AG08396 (cell line): ENCODE data around the gene ASF1B.

Experiments used
- DNase-seq: peaks from one replicate; pipeline ENCODE4 v3.0.0; 2012; ENCODE audit warnings: low spot score, mixed read lengths

ASF1B gene

DNA sequence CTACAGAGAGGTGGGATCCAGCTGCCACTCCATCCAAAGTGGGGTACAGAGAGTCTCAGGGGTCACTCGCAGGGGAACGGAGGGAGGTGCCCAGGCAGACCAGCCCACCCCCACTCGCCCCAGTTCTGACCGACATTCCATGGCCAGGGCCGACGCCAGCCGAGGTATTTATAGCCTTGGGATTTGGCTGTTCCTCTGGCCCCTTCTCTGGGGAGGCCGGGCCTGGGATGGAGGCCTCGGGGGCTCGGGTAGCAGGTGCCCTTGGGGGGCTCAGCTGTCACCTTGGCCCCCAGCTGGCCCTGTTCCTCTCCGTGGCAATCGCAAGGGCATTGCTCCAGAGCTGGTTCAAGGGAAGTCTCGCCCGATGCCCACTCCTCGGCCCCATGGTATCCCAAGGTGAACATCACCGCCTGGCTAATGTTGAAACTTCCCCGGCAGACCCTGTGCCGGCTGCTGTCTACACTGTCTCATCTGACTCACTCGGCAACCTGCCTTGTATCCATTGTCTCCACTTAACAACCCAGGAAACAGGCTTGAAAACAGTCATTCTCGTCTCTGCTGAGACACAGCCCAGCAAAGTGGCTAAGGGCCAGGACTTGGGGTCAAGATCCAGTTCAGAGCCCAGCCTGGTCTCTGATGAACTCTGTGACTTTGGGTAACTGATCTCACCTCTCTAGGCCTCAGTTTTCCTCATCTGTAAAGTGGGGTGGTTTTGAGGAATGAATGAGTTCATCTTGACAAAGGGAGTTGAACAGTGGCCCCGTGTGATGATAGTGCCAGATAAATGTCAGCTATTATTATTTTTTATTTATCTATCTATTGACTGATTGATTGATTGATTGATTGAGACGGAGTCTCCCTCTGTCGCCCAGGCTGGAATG is 28.6 kb downstream of the ASF1B start:
- DNase-seq: peak; percentile 77

DNA sequence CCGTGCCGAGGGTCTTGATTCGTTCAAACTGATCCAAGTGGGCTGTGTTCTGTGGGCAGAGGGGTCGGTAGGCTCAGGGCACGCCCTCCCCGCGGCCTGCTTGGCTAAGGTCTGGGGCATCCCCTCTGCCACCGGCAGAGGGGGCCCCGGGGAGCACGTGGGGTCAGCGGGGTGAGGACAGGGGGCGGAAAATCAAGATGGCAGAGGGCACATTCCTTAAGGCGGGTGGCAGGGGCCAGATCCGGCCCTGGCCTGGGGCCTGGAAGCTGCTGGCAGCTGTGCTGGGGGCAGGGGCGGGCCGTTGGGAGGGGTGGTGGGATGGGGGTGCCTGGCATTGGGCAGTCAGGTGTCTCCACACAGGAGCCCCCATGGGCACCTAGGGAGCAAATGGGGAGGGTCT is 29.5 kb downstream of the ASF1B start:
- DNase-seq: no peak

DNA sequence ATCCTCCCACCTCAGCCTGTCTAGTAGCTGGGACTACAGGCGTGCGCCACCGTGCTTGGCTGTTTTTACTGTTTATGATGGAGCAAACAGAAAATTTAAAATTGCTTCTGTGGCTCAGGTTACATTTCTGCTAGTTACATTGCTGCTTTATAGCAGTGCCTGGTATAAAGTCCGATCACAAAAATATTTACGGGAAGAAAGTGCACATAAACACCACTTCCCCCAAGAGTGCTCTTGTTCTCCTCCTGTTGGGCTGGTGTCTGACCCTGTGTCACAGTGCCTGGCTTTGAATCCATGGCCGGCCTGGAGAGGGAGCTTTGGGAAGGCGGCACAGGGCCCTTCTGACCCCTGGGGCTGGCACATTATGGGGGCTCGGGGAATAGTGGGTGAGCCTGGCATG is 30.7 kb downstream of the ASF1B start:
- no peak for DNase-seq

DNA sequence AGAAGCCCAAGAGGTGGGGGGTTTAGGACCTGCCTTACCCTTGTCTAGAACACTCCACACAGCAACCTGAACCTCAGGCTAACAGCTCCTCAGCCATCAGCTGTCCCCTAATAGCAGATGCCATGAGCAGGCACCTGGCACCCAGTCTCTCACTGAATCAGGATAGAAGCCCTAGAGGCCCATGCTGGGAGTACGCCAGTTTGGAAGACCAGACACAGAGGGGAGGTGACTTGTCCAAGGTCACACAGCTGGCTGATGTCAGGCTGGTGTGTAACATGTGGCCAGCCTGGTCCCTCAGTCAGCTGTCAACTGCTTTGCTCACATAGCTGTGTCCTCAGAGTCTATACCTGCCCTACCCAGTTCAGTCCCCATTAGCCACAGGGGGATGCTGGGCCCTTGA is 33.1 kb downstream of the ASF1B start:
- DNase-seq: no peak

DNA sequence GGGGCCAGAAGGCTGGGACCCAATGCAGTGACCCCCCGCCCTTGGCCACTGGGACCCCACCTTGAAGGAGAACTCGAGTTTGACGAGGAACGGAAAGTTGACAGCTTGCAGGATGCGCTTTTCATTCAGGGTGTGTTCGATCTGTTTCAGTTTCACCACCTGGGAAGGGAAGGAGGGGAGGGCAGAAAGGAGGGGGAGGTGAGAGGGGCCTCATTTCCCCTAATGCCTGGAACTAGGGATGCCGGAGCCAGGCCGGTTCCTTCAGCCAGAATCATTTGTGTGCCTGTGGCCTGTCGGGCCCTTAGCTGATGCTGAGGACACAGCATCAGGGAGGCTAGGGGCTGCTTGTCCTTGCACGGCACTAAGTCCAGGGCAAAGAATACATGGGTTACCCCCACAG is 33.6 kb downstream of the ASF1B start:
- DNase-seq: no peak

DNA sequence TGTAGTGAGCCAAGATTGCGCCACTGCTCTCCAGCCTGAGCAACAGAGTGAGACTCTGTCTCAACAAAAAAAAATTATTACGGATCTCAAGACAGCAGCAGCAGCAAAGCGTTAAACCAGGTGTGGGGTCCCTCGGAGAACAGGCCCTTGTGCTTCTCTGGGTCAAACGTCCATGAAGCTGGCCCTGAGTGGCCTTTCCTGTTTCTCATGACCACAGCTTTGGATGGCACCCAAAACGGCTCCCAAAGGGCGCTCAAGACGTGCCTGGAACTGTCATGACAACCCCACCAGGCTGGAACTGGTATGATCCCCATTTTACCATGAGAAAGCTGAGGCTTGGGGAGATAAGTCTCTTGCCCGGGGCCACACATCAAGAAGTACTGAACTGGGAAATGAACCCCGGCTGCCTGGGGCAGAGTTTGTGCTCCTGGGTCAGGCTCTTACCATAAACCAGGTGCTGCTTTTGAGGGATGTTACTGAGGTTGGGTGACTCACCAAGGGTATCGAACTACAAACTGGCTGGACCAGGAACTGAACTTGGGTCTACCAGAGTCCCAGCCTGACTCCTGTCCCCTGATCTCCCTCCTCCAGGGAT is 34.2 kb downstream of the ASF1B start:
- no peak for DNase-seq

DNA sequence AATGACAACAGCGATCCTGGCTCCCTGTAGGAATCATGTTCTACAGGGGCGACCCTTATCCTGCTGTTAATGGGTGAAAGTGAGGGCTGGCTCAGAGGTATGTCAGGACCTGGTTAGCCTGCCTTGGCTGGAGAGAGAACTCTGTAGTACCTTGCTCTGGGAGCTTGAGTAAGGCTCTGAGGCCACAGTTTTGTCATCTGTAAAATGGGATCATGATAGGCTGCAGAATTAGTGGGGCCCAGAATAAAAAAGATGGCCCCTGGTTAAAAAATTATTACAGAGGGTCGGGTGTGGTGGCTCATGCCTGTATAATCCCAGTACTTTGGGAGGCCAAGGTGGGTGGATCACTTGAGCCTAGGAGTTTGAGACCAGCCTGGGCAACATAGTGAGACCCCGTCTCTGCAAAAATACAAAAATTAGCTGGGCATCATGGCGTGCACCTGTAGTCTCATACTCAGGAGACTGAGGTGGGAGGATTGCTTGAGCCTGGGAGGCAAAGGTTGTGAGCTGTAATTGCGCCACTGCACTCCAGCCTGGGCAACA is 35.3 kb downstream of the ASF1B start:
- DNase-seq: no peak

DNA sequence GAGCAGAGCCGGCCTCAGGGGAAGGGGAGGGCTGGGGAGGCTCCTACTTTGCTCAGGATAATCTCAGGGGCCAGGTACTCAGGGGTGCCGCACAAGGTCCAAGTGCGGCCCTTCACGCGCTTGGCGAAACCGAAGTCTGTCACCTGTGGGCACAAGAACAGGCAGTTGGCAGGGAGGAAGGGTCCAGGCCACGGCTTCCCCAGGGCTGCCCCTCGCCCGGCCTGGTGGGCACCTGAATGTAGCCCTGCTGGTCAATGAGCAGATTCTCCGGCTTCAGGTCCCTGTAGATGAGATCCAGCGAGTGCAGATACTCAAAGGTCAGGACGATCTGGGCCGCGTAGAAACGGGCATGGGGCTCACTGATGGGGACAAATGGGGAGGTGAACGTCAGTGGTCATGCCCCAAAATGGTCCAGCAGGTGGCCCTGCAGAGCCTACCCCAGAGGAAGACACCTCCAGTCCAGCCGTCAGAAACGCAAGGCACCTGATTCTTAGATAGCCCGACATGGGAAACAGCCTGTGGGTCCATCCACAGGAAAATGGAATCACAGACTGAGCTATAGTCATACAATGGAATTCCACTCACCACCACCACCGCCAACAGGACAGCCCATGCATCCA is 38.7 kb downstream of the ASF1B start:
- DNase-seq: no peak

DNA sequence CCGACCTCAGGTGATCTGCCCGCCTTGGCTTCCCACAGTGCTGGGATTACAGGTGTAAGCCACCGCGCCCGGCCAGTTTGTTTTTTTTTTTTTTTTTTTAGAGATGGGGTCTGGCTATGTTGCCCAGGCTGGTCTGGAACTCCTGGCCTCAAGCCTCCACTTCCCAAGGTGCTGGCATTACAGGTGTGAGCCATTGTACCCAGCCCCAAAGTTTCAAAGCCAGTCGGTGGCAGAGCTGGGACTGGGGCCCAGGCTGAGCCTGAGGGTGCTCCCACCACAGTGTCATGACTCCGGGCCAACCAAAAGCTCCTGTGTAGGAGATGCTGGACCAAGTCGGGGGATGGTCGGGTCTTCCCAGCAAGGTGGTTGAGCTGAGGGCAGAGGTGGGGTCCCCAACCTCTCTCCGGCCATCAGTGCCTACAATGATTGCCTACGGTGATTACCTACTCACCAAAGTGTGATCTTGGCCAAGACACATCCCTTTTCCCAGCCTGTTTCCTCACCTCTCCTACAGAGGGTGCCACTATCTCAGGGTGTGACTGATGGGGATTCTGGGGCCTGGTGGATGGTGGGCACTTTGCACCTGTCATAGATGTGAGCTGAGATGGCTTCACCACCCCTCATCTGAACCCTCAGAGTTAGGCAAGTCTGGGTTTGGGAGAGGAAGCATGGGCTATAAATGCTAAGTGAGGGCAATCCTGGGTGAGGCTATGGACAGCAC is 40.0 kb downstream of the ASF1B start:
- DNase-seq: no peak

DNA sequence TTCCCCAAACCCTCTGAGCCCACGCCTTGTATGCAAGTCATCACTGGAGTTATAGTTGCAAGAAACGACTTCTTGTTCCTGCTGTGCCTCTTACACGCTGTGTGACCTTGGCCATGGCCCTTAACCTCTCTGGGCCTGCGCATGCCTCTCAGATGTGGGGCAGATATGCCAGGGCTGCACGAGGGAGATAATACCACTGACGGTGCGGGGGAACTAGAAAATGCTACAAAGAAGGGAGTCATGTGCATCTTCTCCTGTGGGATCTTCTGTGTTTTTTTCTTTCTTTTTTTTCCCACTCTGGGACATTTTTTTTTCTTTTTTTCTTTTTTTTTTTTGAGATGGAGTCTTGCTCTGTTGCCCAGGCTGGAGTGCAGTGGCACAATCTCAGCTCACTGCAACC is 41.5 kb downstream of the ASF1B start:
- no peak for DNase-seq

DNA sequence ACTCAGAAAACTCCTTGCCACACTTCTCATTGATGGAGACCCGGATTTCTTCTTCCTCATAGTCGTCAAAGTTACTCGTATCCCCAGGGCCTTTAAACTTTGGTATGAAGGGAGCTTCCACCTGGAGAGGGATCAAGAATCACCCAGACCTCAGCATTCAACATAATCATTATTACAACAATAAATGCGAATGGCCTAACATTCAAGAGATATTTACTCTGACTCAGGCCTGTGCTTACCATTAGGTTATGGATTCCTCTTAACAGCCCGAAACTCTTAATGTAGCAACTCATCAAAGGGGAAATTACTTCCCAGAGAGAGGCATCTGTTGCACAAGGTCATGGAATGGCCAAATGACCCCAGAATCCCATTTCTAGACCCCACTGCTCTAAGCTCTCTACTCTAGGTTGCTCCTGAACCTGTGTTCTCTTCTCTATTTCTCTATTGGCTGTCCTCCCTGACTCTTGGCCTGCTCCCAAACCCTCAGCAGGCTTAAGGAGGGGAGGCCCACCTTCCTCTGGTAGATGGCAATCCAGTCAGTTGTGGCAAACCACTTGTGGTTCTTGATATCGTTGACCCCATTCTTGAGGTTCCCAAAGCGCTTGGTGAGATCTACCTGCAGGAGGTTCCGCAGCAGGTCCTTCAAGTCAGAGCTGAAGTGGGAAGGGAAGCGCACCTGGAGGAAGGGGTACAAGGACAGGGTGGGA is 43.1 kb downstream of the ASF1B start:
- DNase-seq: no peak

DNA sequence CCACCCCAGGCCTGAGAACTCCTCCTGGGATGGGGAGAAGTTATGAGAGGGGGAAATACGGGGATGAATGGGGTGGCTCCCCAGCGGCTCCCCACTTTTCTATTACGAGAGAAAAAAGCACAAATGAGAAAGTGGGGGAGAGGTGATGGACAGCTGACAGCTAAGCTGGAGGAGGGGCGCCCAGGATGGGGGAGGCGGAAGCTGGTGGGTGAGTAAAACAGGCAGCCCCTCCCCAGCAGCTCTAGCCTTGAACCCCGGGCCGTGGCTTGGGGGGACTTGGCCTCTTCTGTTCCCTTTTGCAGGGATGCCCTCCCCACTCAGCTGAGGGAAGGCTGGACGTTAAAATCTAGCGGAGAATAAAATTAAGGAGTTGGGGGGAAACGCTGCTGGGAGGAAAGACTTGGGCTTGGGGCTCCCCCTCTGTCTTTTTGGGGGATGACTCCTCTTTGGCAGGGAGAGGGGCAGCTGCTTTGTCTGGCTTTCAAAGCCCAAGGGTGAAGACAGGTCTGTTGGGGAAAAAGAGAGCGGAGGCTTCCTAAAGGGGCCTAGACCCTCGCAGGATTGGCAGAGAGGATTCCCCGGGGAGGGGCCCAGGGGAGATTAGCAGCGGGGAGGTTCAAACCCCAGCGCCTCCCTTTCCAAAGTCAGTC is 44.5 kb downstream of the ASF1B start:
- peak; percentile 29 for DNase-seq

DNA sequence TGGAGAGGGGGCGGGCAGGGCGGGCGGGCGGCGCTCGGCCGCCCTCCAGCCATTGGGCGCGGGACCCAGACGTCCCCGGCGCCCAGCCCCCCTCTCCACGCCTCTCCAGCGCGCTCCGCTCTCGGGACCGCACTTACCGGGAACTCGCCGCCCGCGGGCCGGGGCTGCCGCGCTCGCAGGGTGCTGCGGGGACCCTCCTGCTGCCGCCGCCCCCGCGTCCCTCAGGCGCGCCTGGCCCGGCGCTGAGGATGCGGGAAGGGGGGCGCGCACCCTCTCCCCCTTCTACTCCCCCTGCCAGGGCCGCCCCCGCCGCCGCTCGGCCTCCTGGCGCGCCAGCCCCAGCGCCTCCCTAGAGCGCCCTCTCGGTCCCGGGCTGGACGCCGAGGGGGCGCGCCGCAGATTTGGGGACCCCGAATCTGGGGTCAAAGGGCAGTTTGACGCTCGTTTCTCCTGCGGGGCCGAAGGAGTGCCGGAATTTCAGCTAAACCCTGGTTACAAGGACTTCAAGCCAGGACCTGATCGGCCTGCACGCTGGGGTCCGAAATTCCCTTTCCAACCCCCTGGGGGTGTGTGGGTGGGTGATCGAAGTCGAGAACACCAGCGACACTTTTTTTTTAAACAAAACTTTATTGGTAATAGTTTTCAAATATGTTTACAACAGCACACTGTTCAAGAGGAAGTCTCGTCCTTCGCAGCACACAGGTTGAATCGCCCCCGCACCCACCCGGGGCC is 45.1 kb downstream of the ASF1B start:
- peak; percentile 92 for DNase-seq

DNA sequence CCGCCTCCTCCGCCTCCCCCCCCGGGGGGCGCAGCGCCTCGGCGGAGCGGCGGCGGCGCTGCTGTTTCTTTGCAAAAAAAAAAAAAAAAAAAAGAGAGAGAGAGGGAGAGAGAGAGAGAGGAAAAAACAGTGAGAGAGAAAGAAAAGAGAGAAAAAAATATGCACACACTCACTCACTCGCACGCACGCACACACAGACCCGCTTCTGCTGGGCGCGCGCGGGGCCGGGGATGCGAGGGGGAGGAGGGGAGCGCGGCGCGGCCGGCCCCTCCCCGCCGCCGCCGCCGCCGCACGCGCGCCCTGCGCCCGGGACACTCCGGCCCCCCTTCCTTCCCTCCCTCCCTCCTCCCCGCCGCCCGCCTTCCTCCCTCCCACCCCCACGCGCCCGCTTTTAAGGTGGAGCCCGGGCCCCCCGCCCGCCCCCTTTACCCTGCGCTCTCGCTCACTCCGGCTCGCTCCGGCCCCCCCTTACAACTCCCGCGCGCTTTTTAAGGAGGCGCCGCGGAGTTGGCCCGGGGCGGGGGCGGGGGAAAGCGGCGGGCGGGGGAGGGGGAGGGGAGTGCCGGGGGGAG is 45.8 kb downstream of the ASF1B start, which contains the start of gene SAMD1:
Gene SAMD1 (minus strand): TSS at position 243 of the 572 bp plus-strand sequence.
- peak; percentile 93 for DNase-seq

DNA sequence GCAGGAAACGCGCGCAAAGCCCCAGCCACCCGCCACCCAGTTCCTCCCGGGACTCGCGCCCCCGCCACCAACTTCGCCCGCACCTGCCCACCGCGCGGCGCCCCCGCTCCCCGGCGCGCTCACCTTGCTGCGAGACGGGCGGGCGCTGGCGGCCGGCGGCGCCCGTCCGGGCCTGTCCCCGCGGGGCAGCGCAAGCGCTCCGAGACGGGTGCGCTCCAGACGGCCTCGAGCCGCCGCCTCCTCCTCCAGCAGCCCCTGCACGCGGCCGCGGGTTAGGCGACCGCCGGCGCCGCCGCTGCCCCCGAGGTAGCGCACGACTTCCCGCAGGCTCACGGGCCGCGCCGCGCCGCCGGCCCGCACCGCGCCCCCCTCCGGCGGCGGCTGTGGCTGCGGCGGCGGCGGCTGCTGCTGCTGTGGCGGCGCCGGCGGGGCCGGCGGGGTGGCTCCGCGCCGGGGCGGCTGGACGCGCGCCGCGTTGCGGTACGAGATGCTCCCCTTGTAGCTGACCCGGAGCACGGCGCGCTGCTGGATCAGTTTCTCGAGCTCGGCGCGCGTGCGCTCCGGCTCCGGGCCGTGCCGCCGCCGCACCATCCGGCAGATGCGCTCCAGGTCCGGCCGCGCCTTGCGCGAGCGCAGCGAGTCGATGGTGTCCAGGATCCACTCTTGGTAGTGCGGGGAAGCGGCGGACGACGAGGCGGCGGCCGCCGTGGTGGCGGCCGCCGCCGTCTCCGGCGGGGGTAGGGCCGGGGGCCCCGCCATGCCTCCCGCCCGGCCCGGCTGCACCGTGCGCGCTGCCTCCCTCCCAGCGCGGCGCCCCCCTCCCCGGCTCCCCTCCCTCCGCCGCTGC is 46.5 kb downstream of the ASF1B start:
- DNase-seq: peak; percentile 73

DNA sequence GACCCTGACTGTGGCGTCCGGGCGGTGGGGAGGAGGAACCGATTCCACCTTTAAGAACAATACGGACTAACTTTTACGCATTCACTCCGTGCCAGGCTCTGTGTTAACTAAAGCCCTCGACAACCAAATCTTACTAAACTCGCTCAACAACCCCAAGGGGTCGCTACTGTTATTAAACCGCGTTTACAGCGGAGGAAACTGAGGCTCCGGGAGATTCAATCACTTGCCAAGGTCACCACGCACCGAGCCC is 47.1 kb downstream of the ASF1B start:
- DNase-seq: peak; percentile 9

DNA sequence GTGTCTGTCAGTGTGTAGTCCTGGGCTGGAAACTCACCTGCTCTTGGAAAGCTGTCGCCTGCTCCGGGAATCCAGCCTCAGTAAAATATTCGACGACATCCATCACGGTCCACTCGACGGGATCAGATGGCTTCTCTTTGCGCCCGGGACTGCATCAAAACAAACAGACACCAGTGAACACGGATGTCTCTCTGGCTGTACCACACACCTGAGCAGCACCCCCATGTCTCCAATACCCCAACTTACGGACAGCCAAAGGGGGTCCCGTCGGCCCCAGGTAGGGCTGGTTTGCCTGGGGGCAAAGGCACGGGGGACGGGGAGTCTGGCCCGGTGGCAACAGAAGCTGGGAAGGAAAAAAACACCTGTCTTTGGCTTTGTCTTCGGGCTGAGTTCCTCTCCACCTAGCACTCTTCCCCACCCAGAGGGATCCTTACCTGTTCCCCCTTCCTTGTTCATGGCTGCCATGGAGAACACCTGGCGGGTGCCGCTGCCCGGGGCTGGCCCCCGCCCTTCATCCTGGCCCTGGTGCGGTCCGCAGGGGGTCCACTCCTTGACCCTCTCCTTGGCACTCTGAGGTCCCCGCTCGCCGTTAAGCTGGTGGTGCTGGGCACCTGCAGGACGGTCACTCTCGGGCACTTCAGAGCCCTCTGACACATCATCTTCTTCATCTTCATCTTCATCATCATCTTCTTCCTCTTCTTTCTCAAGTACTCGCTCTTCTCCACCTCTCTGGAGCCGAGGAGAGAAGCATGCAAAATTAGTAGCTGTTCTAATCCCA is 47.6 kb downstream of the ASF1B start:
- DNase-seq: no peak

DNA sequence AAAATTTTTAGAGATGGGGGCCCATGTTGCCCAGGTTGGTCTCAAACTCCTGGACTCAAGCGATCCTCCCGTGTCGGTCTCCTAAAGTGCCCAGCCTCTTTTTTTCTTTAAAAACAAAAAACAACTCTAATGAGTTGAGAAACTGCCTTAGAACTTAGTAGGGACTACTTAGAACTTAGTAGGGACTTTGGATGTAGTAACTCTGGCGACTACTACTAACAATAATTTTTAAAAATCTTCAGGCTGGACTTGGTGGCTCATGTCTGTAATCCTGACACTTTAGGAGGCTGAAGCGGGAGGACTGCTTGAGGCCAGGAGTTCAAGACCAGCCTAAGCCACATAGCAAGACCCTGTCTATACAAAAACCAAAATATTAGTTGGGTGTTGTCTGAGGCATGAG is 50.3 kb downstream of the ASF1B start:
- no peak for DNase-seq
